ENCODE results near the gene PADI4. TPM values are rescaled to one million over a fixed set of nuclear protein-coding genes. Genes with fewer than 3 reads are reported as not detected.

Gene PADI4
- total RNA-seq, 1 donor from 2014 or later, result 0.41 TPM

- FAIRE-seq, result no peak
- DNase-seq (ENCODE audit: low spot score in 2 of 2), result no peak
These were observed 26.2 kb upstream of the PADI4 start for GRCh38 chr1:17281775-17282181.

- FAIRE-seq (no peak), DNase-seq (ENCODE audit: low spot score in 2 of 2) (no peak)
These were observed 25.2 kb upstream of the PADI4 start for GRCh38 chr1:17282836-17283235.

DNA sequence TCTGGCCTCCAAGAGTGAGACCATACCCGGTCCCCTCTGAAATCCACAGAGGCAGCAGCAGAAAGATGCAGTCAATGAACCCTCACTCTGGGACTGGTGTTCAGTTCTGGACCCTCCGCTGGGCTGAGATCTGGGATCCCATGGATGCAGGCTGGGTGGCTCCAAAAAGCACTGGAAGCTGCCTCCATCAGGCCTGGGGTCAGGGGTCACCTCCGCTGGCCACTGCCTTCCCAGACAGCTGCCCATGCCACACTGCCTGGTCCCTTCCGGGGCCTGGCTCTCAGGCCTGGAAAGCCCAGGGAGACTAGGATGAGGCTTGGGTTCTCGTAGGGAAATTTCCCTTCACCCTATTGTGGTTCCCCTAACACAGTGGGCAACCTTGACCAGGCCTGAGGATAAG is 21.4 kb upstream of the PADI4 start:
- FAIRE-seq, result no peak

GRCh38 chr1:17287130-17287776 is 20.7 kb upstream of the PADI4 start:
- DNase-seq (ENCODE audit: low spot score in 2 of 2) (no peak), FAIRE-seq (no peak)

More for the DNA sequence above, 21.4 kb upstream of the PADI4 start:
- no peak for DNase-seq (ENCODE audit: low spot score in 2 of 2)

- FAIRE-seq, result no peak
- no peak for DNase-seq (ENCODE audit: low spot score in 2 of 2)
These were observed 18.3 kb upstream of the PADI4 start for GRCh38 chr1:17289721-17290120.

GRCh38 chr1:17290553-17290952 is 17.4 kb upstream of the PADI4 start:
- FAIRE-seq (no peak), DNase-seq (ENCODE audit: low spot score in 2 of 2) (no peak)

DNA sequence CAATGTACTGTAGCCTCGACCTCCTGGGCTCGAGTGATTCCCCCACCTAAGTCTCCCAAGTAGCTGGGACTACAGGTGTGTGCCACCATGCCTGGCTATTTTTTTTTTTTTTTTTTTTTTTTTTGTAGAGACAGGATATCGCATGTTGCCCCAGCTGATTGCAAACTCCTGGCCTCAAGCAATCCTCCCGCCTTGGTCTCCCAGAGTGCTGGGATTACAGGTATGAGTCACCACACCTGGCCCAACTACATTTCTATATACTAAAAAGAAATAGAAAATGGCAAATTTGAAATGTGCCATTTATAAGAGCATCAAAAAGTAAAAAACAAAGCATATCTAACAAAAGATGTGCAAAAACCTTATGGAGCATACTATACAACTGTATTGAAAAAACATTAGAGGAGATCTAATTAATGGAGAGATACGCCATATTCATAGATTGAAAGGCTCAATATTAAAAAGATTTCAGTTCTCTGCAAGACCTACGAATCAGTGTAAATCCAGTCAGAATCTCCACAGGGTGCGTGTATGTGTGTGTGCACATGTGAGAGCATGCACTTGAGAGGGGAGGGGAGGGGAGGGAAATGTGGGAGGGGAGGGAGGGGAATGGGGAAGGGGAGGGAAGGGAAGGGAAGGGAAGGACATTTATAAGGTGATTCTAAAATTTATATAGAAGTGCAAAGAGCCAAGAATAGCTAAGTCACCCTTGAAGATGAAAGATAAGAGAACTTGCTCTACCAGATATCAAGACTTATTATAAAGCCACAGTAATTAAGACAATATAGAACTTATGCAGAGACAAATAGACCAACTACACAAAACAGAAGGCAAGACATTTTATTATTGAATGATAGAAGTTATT is 15.5 kb upstream of the PADI4 start:
- DNase-seq (ENCODE audit: low spot score in 2 of 2) (no peak), FAIRE-seq (no peak)

GRCh38 chr1:17293681-17294425 is 14.1 kb upstream of the PADI4 start:
- DNase-seq (ENCODE audit: low spot score in 2 of 2) (no peak), FAIRE-seq (no peak)

DNA sequence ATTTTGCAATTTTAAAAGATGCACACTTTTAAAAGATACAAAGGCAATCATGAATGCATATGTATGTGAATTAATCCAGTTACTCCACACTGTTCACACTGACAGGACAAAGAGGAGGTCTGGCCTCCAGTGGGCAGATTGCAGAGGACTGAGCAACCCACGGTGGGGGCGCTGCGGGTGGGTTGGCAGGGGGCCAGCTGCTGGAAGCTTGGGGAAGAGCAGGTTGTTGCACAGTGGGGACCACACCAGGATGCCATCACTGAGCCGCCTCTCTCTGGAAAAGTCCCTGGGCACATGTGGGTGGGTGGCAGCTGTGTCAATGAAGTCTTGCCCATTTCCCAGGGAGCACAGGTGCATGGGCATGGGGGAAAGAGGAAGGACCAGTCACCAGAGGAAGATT is 12.7 kb upstream of the PADI4 start:
- DNase-seq (ENCODE audit: low spot score in 2 of 2) (no peak), FAIRE-seq (no peak)

- no peak for DNase-seq (ENCODE audit: low spot score in 2 of 2)
- FAIRE-seq, result no peak
These were observed 11.9 kb upstream of the PADI4 start for GRCh38 chr1:17296086-17296485.

- FAIRE-seq, result no peak
- no peak for DNase-seq (ENCODE audit: low spot score in 2 of 2)
These were observed 10.0 kb upstream of the PADI4 start for GRCh38 chr1:17297991-17298390.

DNA sequence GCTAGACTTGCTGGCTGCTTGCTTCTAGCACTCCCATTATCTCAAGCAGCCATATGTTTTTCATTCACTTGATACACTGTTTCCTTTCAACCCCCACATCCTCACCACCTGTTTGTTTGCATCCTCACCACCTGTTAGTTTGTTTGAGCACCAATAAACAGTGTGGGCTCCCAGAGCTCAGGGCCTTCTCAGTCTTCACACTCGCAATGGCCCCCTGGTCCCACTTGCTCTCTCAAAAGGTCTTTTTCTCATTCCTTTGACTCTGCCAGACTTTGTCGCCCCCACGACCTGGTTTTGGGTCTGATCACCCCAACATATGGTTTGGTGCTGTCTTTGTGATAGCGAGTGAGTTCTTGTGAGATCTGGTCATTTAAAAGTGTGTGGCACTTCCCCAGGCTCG is 6.2 kb upstream of the PADI4 start:
- no peak for FAIRE-seq

DNA sequence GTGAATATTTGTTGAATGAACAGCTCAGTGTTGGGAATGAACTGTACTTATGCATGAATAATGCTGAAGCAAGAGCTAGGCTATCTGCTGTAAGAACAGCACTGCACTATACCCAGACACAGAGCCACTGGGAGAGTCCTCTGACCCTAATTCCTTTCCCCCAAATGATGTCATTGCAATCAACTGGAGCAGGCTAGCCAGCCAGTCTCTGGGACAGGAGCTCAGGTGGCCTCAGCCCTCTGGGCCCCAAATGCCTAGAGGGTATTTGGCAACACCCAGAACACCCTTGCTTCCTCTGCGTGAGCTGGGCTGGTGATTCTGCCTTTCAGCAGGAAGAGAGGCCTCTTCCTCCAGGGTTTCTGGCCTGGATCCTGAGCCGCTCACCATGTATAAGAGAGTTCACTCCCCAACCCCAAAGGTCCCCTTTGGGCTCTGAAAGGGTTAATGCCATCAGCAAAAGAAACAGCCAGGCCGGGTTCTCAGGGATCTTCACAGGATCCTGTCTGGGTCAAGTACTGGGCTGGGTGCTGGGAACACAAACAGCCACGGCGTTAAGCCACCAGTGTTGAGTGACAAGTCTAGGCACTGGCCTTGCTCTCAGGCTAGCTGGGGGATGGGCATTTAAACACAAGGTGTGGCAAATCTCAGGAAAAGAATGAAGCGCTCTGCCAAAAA is 3.7 kb upstream of the PADI4 start:
- DNase-seq (ENCODE audit: low spot score in 2 of 2) (no peak), FAIRE-seq (no peak)

More for the DNA sequence above, 6.2 kb upstream of the PADI4 start:
- no peak for DNase-seq (ENCODE audit: low spot score in 2 of 2)

GRCh38 chr1:17304826-17305175 is 3.2 kb upstream of the PADI4 start:
- FAIRE-seq (no peak), DNase-seq (ENCODE audit: low spot score in 2 of 2) (no peak)

DNA sequence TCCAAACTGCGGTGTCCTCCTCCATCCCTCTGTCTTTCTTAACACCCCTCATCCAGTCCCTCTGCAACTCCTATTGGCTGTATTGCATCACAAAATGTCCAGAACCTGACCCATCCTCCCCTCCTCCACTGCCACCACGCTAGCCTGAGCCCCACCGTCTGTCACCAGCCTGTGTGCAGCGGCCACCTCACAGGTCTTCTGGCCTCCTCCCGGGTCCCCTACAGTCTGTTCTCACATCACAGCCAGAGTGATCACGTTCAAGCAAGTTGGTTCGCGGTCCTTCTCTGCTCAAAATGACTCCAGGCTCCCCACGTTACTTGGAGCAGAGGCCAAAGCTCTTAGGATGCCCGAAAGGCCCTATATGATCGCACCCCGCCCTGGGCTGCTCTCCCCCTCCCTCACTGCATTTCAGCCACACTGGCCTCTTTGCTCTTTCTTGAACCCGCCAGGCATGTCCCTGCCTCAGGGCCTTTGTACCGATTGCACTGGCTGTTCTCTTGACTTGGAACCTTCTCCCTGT is 2.4 kb upstream of the PADI4 start:
- FAIRE-seq (no peak), DNase-seq (ENCODE audit: low spot score in 2 of 2) (no peak)

GRCh38 chr1:17306407-17306806 is 1.6 kb upstream of the PADI4 start:
- DNase-seq (ENCODE audit: low spot score in 2 of 2), result no peak
- FAIRE-seq, result no peak

DNA sequence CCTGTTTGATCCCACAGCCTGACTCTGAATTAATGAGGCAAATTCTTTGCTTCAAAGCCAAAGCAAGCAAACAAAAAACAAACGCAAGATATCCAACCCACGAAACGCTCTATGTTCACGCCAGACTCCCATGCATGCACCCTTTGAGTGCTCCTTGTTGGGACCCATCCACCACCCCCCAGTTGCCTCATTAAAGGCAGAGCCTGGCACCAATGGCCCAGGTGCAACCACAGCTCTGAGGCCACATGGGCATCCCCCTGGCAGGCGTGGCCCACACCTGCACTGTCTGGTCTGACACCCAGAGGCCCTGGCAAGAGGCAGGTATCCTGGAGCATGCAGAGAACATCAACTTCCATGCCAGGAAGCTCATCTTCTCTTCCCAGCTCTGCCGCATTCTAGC is 1.1 kb upstream of the PADI4 start:
- no peak for DNase-seq (ENCODE audit: low spot score in 2 of 2)
- FAIRE-seq, result no peak

GRCh38 chr1:17307329-17307728 is 668 bp upstream of the PADI4 start:
- FAIRE-seq, result no peak
- no peak for DNase-seq (ENCODE audit: low spot score in 2 of 2)

DNA sequence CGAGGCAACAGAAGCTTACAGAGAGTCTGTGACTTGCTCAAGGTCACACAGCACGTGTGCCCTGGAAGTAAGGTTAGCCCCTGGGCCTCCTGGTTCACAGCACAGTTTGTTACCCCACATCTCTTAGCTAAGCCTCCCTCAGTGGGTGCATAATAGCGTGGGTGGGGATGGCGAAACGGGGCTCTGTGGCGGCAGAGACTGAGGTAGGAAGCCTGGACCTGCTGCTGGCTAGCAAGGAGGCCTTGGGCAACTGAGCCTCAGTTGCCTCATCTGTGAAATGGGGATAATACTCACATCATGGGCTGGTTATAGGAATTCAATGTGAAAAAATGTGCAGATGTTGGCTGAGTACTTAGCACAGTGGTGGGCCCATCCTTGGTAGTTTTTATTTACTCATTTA is 596 bp downstream of the PADI4 start:
- FAIRE-seq, result no peak
- no peak for DNase-seq (ENCODE audit: low spot score in 2 of 2)

- DNase-seq (ENCODE audit: low spot score in 2 of 2), result no peak
- FAIRE-seq, result no peak
These were observed 1.6 kb downstream of the PADI4 start for GRCh38 chr1:17309426-17310067.
